Neutrophil (primary cell): ENCODE data around the gene KIF26A.

Experiments
- H3K27ac ChIP-seq: fragments of 200-600 bp; sonication (generic); 2 replicates; pipeline ENCODE4 v1.5.1; 2016; ENCODE audit warnings: mild to moderate bottlenecking, moderate library complexity
- H3K27me3 ChIP-seq: fragments of 200-600 bp; sonication (generic); 2 replicates; pipeline ENCODE4 v1.6.0; 2016; ENCODE audit warnings: mild to moderate bottlenecking
- H3K36me3 ChIP-seq: fragments of 200-600 bp; sonication (generic); 2 replicates; pipeline ENCODE4 v1.5.1; 2017
- H3K4me1 ChIP-seq, 2 experiments: fragments of 200-600 bp in 1 of 2; sonication (generic) in 1 of 2; 1 replicate in 1 of 2; 2 replicates in 1 of 2; pipeline versions ENCODE4 v1.5.1 to v1.6.1; 2013 to 2016; ENCODE audit warnings: low read depth in 1 of 2, low read length in 1 of 2, mild to moderate bottlenecking in 1 of 2, moderate library complexity in 1 of 2; ENCODE audit not compliant: control insufficient read depth in 1 of 2, insufficient read depth in 1 of 2
- H3K4me3 ChIP-seq, 2 experiments: fragments of 200-600 bp in 1 of 2; sonication (generic) in 1 of 2; 1 replicate in 1 of 2; 2 replicates in 1 of 2; pipeline ENCODE4 v1.5.1; 2013 to 2016; ENCODE audit warnings: low read depth in 1 of 2, low read length in 1 of 2, mild to moderate bottlenecking in 1 of 2, moderate library complexity in 1 of 2
- H3K9me3 ChIP-seq: fragments of 200-600 bp; sonication (generic); 2 replicates; pipeline ENCODE4 v1.5.1; 2016
- CTCF ChIP-seq: fragments of 200-600 bp; sonication (generic); IDR thresholded peaks from 2 replicates; pipeline ENCODE4 v1.5.1; 2016; ENCODE audit warnings: antibody characterized with exemption

KIF26A gene

GRCh38 chr14:104158827-104159798 is 20.7 kb downstream of the KIF26A start:
- H3K27ac ChIP-seq, result no peak overlapping the region
- H3K4me1 ChIP-seq, result no peaks in the 10 kb centered on the region
- no peaks in the 10 kb centered on the region for H3K9me3 ChIP-seq
- H3K36me3 ChIP-seq, result no peaks in the 10 kb centered on the region
- H3K4me3 ChIP-seq, result no peak overlapping the region
- no peaks in the 10 kb centered on the region for H3K27me3 ChIP-seq
- no peak for TF ChIP-seq CTCF

GRCh38 chr14:104159990-104160389 is 21.6 kb downstream of the KIF26A start:
- Histone ChIP-seq H3K4me3 (no peak overlapping the region), H3K4me1 (no peaks in the 10 kb centered on the region), H3K36me3 (no peaks in the 10 kb centered on the region), H3K27ac (no peak overlapping the region), H3K9me3 (no peaks in the 10 kb centered on the region), H3K27me3 (no peaks in the 10 kb centered on the region)
- no peak for TF ChIP-seq CTCF

GRCh38 chr14:104161602-104162367 is 23.4 kb downstream of the KIF26A start:
- H3K36me3 ChIP-seq, result no peaks in the 10 kb centered on the region
- TF ChIP-seq CTCF, result no peak
- no peaks in the 10 kb centered on the region for H3K27me3 ChIP-seq
- no peak overlapping the region for H3K27ac ChIP-seq
- H3K9me3 ChIP-seq, result no peaks in the 10 kb centered on the region
- H3K4me1 ChIP-seq, result no peaks in the 10 kb centered on the region
- no peak overlapping the region for H3K4me3 ChIP-seq

- TF ChIP-seq CTCF, result no peak
- no peaks in the 10 kb centered on the region for H3K4me1 ChIP-seq
- H3K27me3 ChIP-seq, result no peaks in the 10 kb centered on the region
- no peaks in the 10 kb centered on the region for H3K36me3 ChIP-seq
- H3K9me3 ChIP-seq, result no peaks in the 10 kb centered on the region
- H3K27ac ChIP-seq, result no peak overlapping the region
- H3K4me3 ChIP-seq, result no peak overlapping the region
These were observed 24.1 kb downstream of the KIF26A start for GRCh38 chr14:104162495-104162894.

GRCh38 chr14:104163541-104163940 is 25.2 kb downstream of the KIF26A start:
- Histone ChIP-seq H3K4me1 (no peaks in the 10 kb centered on the region), H3K9me3 (no peaks in the 10 kb centered on the region), H3K27ac (no peak overlapping the region), H3K4me3 (no peak overlapping the region), H3K27me3 (no peaks in the 10 kb centered on the region), H3K36me3 (no peaks in the 10 kb centered on the region)
- TF ChIP-seq CTCF, result no peak
